Stimulated activated CD4-positive, alpha-beta T cell treated with anti-CD3 and anti-CD28 coated beads, TNF-alpha, amount 100 ng/mL, for 24 hours (primary cell): ENCODE measurements around the gene CRYAA.
"Not testable (repeated sequence)": the region's sequence is repeated elsewhere in the genome, so short reads cannot be mapped to it uniquely, and the experiment has no call there.

Experiments used
- DNase-seq, 3 experiments: peaks; one replicate each; pipeline ENCODE4 v3.0.0-alpha.2; 2020; ENCODE audit warnings: low read depth in 3 of 3

Gene CRYAA

GRCh38 chr21:43177043-43177906 is 8.5 kb downstream of the CRYAA start:
- not testable (repeated sequence) for DNase-seq

GRCh38 chr21:43178175-43178826 is 9.5 kb downstream of the CRYAA start:
- not testable (repeated sequence) for DNase-seq

GRCh38 chr21:43181033-43181432 is 12.2 kb downstream of the CRYAA start:
- not testable (repeated sequence) for DNase-seq

GRCh38 chr21:43187268-43187667 is 18.5 kb downstream of the CRYAA start:
- not testable (repeated sequence) for DNase-seq

GRCh38 chr21:43187715-43188114 is 18.9 kb downstream of the CRYAA start:
- DNase-seq: no peak

- no peak for DNase-seq
Observed at GRCh38 chr21:43188181-43188580, 19.4 kb downstream of the CRYAA start.

- no peak for DNase-seq
Observed at GRCh38 chr21:43188592-43189210, 19.9 kb downstream of the CRYAA start.

- DNase-seq: no peak
Observed at GRCh38 chr21:43189936-43190335, 21.1 kb downstream of the CRYAA start.

- DNase-seq: no peak
Observed at GRCh38 chr21:43190544-43190943, 21.7 kb downstream of the CRYAA start.

- no peak for DNase-seq
Observed at GRCh38 chr21:43190951-43191350, 22.1 kb downstream of the CRYAA start.

- DNase-seq: no peak
Observed at GRCh38 chr21:43191521-43191920, 22.7 kb downstream of the CRYAA start.

- no peak for DNase-seq
Observed at GRCh38 chr21:43191971-43192370, 23.2 kb downstream of the CRYAA start.

GRCh38 chr21:43192501-43193081 is 23.8 kb downstream of the CRYAA start:
- DNase-seq: no peak

GRCh38 chr21:43193088-43193650 is 24.4 kb downstream of the CRYAA start:
- DNase-seq: no peak

GRCh38 chr21:43193651-43194302 is 25.0 kb downstream of the CRYAA start:
- no peak for DNase-seq

GRCh38 chr21:43194303-43195120 is 25.7 kb downstream of the CRYAA start:
- no peak for DNase-seq

- no peak for DNase-seq
Observed at GRCh38 chr21:43195121-43196021, 26.6 kb downstream of the CRYAA start.

GRCh38 chr21:43196826-43197225 is 28.0 kb downstream of the CRYAA start:
- no peak for DNase-seq

- no peak for DNase-seq
Observed at GRCh38 chr21:43198376-43198775, 29.6 kb downstream of the CRYAA start.

GRCh38 chr21:43201491-43201890 is 32.7 kb downstream of the CRYAA start:
- DNase-seq: no peak
